ENCODE data around the gene TUBB4B. TPM values are rescaled to one million over a fixed set of nuclear protein-coding genes. Genes with fewer than 3 reads are reported as not detected.
A peak's percentile ranks its signal among the peaks of the same experiment; 100 is the strongest.

Gene TUBB4B
- total and polyA plus RNA-seq, 11 donors, result 244 to 900 (median 515) TPM

GRCh38 chr9:137247135-137247915, 6.2 kb downstream of the TUBB4B start:
- intact Hi-C loops (cut with DNase I), result no loop called here
- ATAC-seq, result peak in 1 of 4 donors; percentile 2
- no peaks in the 10 kb centered on the region for H3K9me3 ChIP-seq
- H3K4me1 ChIP-seq, result peaks cover 0 to 37% (median 27%) of the 10 kb centered on the region in 12 donors
- H3K27ac ChIP-seq, result no peak overlapping the region
- peaks cover 0 to 17% (median 15%) of the 10 kb centered on the region in 9 donors for H3K36me3 ChIP-seq
- DNase-seq, result no peak
- H3K27me3 ChIP-seq, result no peaks in the 10 kb centered on the region
- WGBS, 4 donors, result 73 to 83% (median 81%) methylated on average over 19 to 20 of the region's 20 CpGs
- H3K4me3 ChIP-seq, result no peak overlapping the region
- TF ChIP-seq POLR2A (IDR thresholded peaks at IDR 0.05), result no peak
- no peak for TF ChIP-seq CTCF (IDR thresholded peaks at IDR 0.05)

GRCh38 chr9:137247916-137248175, 6.8 kb downstream of the TUBB4B start:
- Histone ChIP-seq H3K9me3 (no peaks in the 10 kb centered on the region), H3K4me3 (no peak overlapping the region), H3K27ac (no peak overlapping the region), H3K27me3 (no peaks in the 10 kb centered on the region), H3K36me3 (peaks cover 0 to 12% (median 10%) of the 10 kb centered on the region in 9 donors), H3K4me1 (peaks cover 0 to 32% (median 22%) of the 10 kb centered on the region in 12 donors)
- 89 to 91% (median 90%) methylated on average over 4 to 6 of the region's 6 CpGs for WGBS, 4 donors
- TF ChIP-seq CTCF (IDR thresholded peaks at IDR 0.05) (no peak), POLR2A (IDR thresholded peaks at IDR 0.05) (no peak)
- DNase-seq, result no peak
- intact Hi-C loops (cut with DNase I), result no loop called here
- ATAC-seq, result no peak

GRCh38 chr9:137250329-137251193, 9.5 kb downstream of the TUBB4B start:
- H3K9me3 ChIP-seq, result no peaks in the 10 kb centered on the region
- 36 to 61% (median 52%) methylated on average over 9 to 17 of the region's 18 CpGs for WGBS, 4 donors
- H3K27ac ChIP-seq, result peak overlapping the region in 9 of 12 donors; percentile 8 to 63 (median 46)
- H3K36me3 ChIP-seq, result no peaks in the 10 kb centered on the region
- intact Hi-C loops (cut with DNase I), result no loop called here
- ATAC-seq (peak in 3 of 4 donors; percentile 2 to 46 (median 34)), DNase-seq (no peak)
- TF ChIP-seq CTCF (IDR thresholded peaks at IDR 0.05), result no peak
- TF ChIP-seq POLR2A (IDR thresholded peaks at IDR 0.05), result no peak
- no peaks in the 10 kb centered on the region for H3K27me3 ChIP-seq
- no peak overlapping the region for H3K4me3 ChIP-seq
- peaks cover 0 to 31% (median 14%) of the 10 kb centered on the region in 12 donors for H3K4me1 ChIP-seq

- WGBS, 4 donors, result 60 to 83% (median 69%) methylated on average over 4 of the region's 4 CpGs
- peaks cover 0 to under 1% (median 0%) of the 10 kb centered on the region in 9 donors for H3K36me3 ChIP-seq
- no peak for ATAC-seq
- peaks cover under 1 to 37% (median 18%) of the 10 kb centered on the region in 12 donors for H3K4me1 ChIP-seq
- peak within 1 kb of the TSS in 9 of 12 donors; percentile 8 to 63 (median 46) for H3K27ac ChIP-seq
- no peaks in the 10 kb centered on the region for H3K9me3 ChIP-seq
- H3K4me3 ChIP-seq, result no peak within 1 kb of the TSS
- TF ChIP-seq CTCF (IDR thresholded peaks at IDR 0.05) (no peak), POLR2A (IDR thresholded peaks at IDR 0.05) (no peak)
- no peak for DNase-seq
- no peaks in the 10 kb centered on the region for H3K27me3 ChIP-seq
- intact Hi-C loops (cut with DNase I), result no loop called here
These were observed 10.0 kb downstream of the TUBB4B start, which contains the start of gene STPG3 for GRCh38 chr9:137251194-137251461. TSS of gene STPG3 (plus strand) at chr9:137251286. CDS start at chr9:137251287, 1 bp downstream.

Measured in heart left ventricle (tissue), 16 donors.